Activated T-cell treated with anti-CD3 and anti-CD28 coated beads, Interleukin-2, amount 50 U/mL, for 4 hours (primary cell): ENCODE measurements around the gene ARL2BP. TPM values are rescaled to one million over a fixed set of nuclear protein-coding genes. Genes with fewer than 3 reads are reported as not detected.

Source experiments
- ATAC-seq, 2 donors: fragments of 200-7000 bp; cut with Tn5 transposase; one replicate each; pipeline ENCODE4 v1.10.0; 2021
- DNase-seq: peaks from one replicate; pipeline ENCODE4 v3.0.0-alpha.2; 2020
- H3K27me3 Mint-ChIP-seq: one replicate; pipeline ENCODE4 v1.8.0; 2021; ENCODE audit warnings: low read depth, mixed read lengths
- H3K36me3 Mint-ChIP-seq: one replicate; pipeline ENCODE4 v1.8.0; 2022; ENCODE audit warnings: mixed read lengths; ENCODE audit not compliant: insufficient read depth
- H3K4me1 Mint-ChIP-seq: one replicate; pipeline ENCODE4 v1.8.0; 2021; ENCODE audit warnings: low read depth, mixed read lengths
- H3K4me3 Mint-ChIP-seq: one replicate; pipeline ENCODE4 v1.8.0; 2021; ENCODE audit warnings: mild to moderate bottlenecking, moderate library complexity, mixed read lengths
- H3K9me3 Mint-ChIP-seq: one replicate; pipeline ENCODE4 v1.8.0; 2021; ENCODE audit warnings: mixed read lengths
- total RNA-seq, 3 donors: library from RNA; stranded (reverse); gene quantifications; one replicate each; pipeline ENCODE4 v1.2.1, GENCODE V29; 2021

Gene ARL2BP
- total RNA-seq, 3 donors from 2014 or later: 19.0 to 26.4 (median 19.8) TPM

DNA sequence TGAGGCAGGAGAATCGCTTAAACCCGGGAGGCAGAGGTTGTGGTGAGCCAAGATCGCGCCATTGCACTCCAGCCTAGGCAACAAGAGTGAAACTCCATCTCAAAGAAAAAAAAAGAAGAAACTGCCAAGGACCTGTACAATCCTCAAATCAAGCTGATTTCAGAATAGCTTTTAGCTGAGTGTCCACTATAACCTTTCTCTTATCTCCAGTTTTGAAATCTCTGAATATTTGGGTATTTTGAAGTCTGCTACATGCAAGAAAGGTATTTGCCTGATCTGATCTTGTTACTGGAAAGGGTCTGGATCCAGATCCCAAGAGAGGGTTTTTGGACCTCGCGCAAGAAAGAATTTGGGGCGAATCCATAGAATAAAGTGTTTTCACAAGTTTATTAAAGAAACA lies 19.1 kb upstream of the ARL2BP start:
- Mint-ChIP-seq H3K36me3 (peaks cover 46% of the 10 kb centered on the region), H3K9me3 (no peaks in the 10 kb centered on the region), H3K4me1 (no peaks in the 10 kb centered on the region), H3K27me3 (no peaks in the 10 kb centered on the region), H3K4me3 (no peak overlapping the region)
- ATAC-seq: no peak
- no peak for DNase-seq

- H3K36me3 Mint-ChIP-seq: peaks cover 48% of the 10 kb centered on the region
- ATAC-seq (no peak), DNase-seq (no peak)
- no peaks in the 10 kb centered on the region for H3K27me3 Mint-ChIP-seq
- H3K4me1 Mint-ChIP-seq: no peaks in the 10 kb centered on the region
- no peaks in the 10 kb centered on the region for H3K9me3 Mint-ChIP-seq
- H3K4me3 Mint-ChIP-seq: no peak overlapping the region
Measured at GRCh38 chr16:57226701-57227621, 18.1 kb upstream of the ARL2BP start.

GRCh38 chr16:57229079-57229478 lies 16.0 kb upstream of the ARL2BP start:
- H3K9me3 Mint-ChIP-seq: no peaks in the 10 kb centered on the region
- H3K27me3 Mint-ChIP-seq: no peaks in the 10 kb centered on the region
- no peaks in the 10 kb centered on the region for H3K4me1 Mint-ChIP-seq
- peaks cover 50% of the 10 kb centered on the region for H3K36me3 Mint-ChIP-seq
- ATAC-seq (no peak), DNase-seq (no peak)
- no peak overlapping the region for H3K4me3 Mint-ChIP-seq

DNA sequence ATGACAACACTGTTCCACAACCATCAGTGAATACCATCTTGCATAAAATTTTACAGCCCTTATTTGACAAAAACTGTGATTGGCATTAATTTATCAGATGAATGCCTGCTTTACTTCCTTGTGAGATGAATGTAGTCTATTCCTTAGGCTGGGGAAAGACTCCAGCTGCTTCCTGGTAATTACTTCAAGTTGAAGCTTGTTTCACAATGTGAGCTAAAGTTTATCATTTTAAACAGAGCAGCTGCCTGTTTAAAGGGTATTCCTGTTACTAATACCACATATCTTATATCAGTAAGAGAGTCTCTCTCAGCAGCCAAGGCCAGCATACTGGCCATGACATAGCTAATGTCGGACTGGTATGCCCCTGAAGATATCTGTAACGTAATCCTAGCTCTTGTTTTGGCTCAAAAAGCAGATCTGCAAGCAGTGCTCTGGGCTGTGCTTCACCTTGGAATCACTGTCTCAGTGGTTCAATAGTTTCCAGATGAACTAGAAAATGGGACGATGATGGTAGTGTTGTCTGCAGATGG lies 13.2 kb upstream of the ARL2BP start:
- DNase-seq: no peak
- H3K4me3 Mint-ChIP-seq: no peak overlapping the region
- peaks cover 6% of the 10 kb centered on the region for H3K4me1 Mint-ChIP-seq
- no peak for ATAC-seq
- peaks cover 54% of the 10 kb centered on the region for H3K36me3 Mint-ChIP-seq
- no peaks in the 10 kb centered on the region for H3K9me3 Mint-ChIP-seq
- H3K27me3 Mint-ChIP-seq: no peaks in the 10 kb centered on the region

GRCh38 chr16:57233944-57234706 lies 10.9 kb upstream of the ARL2BP start:
- no peaks in the 10 kb centered on the region for H3K27me3 Mint-ChIP-seq

DNA sequence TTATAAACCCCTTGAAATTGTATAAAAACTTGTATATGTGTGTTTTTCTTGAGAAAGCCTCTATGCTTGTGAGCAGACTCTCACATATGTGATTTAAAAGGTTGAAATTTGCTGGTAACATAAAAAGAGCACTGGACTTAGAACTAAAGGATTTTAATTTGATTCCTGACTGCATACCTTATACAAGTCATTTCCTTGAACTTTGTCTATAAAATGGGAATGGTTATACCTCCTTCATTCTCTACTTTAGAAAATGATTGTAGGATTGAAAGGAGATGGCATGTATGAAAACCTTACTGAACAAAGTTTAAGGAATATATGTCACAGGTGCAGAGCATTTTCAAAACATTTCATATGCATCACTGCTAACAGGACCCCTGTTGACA lies 10.4 kb upstream of the ARL2BP start:
- DNase-seq: no peak
- Mint-ChIP-seq H3K4me1 (peaks cover 6% of the 10 kb centered on the region), H3K4me3 (no peak overlapping the region), H3K36me3 (peaks cover 53% of the 10 kb centered on the region), H3K9me3 (no peaks in the 10 kb centered on the region), H3K27me3 (no peaks in the 10 kb centered on the region)
- ATAC-seq: no peak

More at GRCh38 chr16:57233944-57234706, 10.9 kb upstream of the ARL2BP start:
- Mint-ChIP-seq H3K36me3 (peaks cover 52% of the 10 kb centered on the region), H3K4me3 (no peak overlapping the region), H3K9me3 (no peaks in the 10 kb centered on the region), H3K4me1 (peaks cover 6% of the 10 kb centered on the region)
- ATAC-seq (no peak), DNase-seq (no peak)

GRCh38 chr16:57235128-57236021 lies 9.7 kb upstream of the ARL2BP start:
- ATAC-seq (peak; percentile 85 to 87), DNase-seq (no peak)
- H3K4me1 Mint-ChIP-seq: peaks cover 6% of the 10 kb centered on the region
- H3K36me3 Mint-ChIP-seq: peaks cover 50% of the 10 kb centered on the region
- H3K27me3 Mint-ChIP-seq: no peaks in the 10 kb centered on the region
- H3K4me3 Mint-ChIP-seq: no peak overlapping the region
- H3K9me3 Mint-ChIP-seq: no peaks in the 10 kb centered on the region

DNA sequence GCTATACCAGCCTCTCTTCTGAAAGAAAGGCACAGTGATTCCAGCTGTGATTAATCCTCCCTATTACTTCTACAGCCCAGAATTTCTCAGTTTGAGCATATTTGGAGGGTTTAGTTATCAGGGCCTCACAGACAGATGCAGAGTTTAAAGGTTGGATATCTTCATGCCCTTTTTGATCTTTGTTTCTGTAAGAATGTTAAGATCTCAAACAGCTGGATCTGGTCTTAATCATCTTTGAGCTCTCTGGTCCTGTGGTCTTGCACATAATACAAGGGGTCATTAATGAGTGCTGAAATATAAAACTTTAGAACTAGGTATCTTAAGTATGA lies 9.1 kb upstream of the ARL2BP start:
- Mint-ChIP-seq H3K4me1 (peaks cover 6% of the 10 kb centered on the region), H3K9me3 (no peaks in the 10 kb centered on the region), H3K4me3 (no peak overlapping the region), H3K27me3 (no peaks in the 10 kb centered on the region), H3K36me3 (peaks cover 45% of the 10 kb centered on the region)
- ATAC-seq (no peak), DNase-seq (no peak)

GRCh38 chr16:57238682-57239081 lies 6.4 kb upstream of the ARL2BP start:
- Mint-ChIP-seq H3K36me3 (peaks cover 32% of the 10 kb centered on the region), H3K4me3 (no peak overlapping the region), H3K9me3 (no peaks in the 10 kb centered on the region), H3K27me3 (no peaks in the 10 kb centered on the region), H3K4me1 (peaks cover 8% of the 10 kb centered on the region)
- no peak for ATAC-seq
- no peak for DNase-seq

- ATAC-seq: no peak
- Mint-ChIP-seq H3K9me3 (no peaks in the 10 kb centered on the region), H3K36me3 (peaks cover 27% of the 10 kb centered on the region), H3K4me1 (peaks cover 8% of the 10 kb centered on the region), H3K27me3 (no peaks in the 10 kb centered on the region), H3K4me3 (no peak overlapping the region)
- DNase-seq: no peak
Measured at GRCh38 chr16:57239107-57239506, 6.0 kb upstream of the ARL2BP start.

DNA sequence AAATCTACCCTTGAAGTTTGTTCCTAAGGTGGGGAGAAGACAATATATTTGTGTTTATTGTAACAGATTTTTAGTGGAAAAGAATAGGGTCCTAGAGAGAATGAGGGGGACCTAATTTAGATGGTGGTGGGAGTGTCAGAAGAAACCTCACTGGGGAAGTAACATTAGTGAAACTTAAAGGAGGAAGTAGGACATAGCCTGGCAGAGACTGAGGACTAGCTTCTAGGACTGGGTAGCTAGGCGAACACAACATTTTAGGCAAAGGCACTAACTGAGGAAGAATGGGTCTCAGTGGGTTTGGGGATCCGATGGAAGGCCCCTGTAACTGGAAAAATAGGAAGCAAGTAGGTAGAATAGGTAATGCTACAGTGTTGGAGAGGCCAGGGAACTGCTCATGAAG lies 4.2 kb upstream of the ARL2BP start:
- Mint-ChIP-seq H3K27me3 (no peaks in the 10 kb centered on the region), H3K36me3 (peaks cover 13% of the 10 kb centered on the region), H3K4me1 (peaks cover 16% of the 10 kb centered on the region), H3K4me3 (no peak overlapping the region), H3K9me3 (no peaks in the 10 kb centered on the region)
- ATAC-seq: no peak
- DNase-seq: no peak

- Mint-ChIP-seq H3K36me3 (peaks cover 13% of the 10 kb centered on the region), H3K9me3 (no peaks in the 10 kb centered on the region), H3K4me1 (peaks cover 17% of the 10 kb centered on the region), H3K27me3 (no peaks in the 10 kb centered on the region), H3K4me3 (no peak overlapping the region)
- ATAC-seq (no peak), DNase-seq (no peak)
Measured at GRCh38 chr16:57242650-57243049, 2.4 kb upstream of the ARL2BP start.

GRCh38 chr16:57244463-57244766 lies 644 bp upstream of the ARL2BP start:
- Mint-ChIP-seq H3K4me3 (peak overlapping the region; percentile 91), H3K27me3 (no peaks in the 10 kb centered on the region), H3K36me3 (peaks cover 6% of the 10 kb centered on the region), H3K4me1 (peaks cover 17% of the 10 kb centered on the region), H3K9me3 (no peaks in the 10 kb centered on the region)
- no peak for ATAC-seq
- DNase-seq: no peak

- H3K4me1 Mint-ChIP-seq: peaks cover 17% of the 10 kb centered on the region
- DNase-seq (no peak), ATAC-seq (peak; percentile 23 to 32)
- peaks cover 15% of the 10 kb centered on the region for H3K36me3 Mint-ChIP-seq
- no peaks in the 10 kb centered on the region for H3K27me3 Mint-ChIP-seq
- H3K4me3 Mint-ChIP-seq: peak overlapping the region; percentile 75
- H3K9me3 Mint-ChIP-seq: no peaks in the 10 kb centered on the region
Measured at GRCh38 chr16:57245472-57246113, 534 bp downstream of the ARL2BP start.
